Measurements from ENCODE around the gene EXOC6B. TPM values are rescaled to one million over a fixed set of nuclear protein-coding genes. Genes with fewer than 3 reads are reported as not detected.

The EXOC6B gene
- total and polyA plus RNA-seq, 8 donors: 2.4 to 19.2 (median 11.3) TPM

DNA sequence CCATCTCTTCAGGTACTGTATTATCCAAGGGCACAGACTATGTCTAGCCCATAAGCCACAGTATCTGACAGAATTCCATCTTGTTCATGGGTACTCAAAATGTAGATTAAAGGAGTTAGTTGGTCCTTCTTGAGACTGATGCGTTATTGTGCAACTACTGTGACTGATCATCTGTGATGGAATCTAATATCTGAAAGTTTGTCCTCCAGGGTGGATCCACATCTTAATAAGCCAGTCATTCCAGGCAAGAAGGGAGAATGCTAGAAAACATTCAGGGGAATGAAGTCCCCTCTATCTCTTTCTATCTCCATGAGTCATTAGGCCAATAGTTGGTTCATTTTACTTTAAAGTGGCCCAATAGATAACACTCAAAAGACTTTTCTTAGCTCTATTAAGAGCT, 252.6 kb downstream of the EXOC6B start:
- ATAC-seq: no peak
- no peak for FAIRE-seq
- Histone ChIP-seq H3K9me3 (no peaks in the 10 kb centered on the region), H3K27ac (no peak overlapping the region), H3K4me1 (peaks cover 0 to 6% (median 0%) of the 10 kb centered on the region in 3 donors), H3K27me3 (no peaks in the 10 kb centered on the region), H3K4me3 (no peak overlapping the region), H3K36me3 (no peaks in the 10 kb centered on the region)
- DNase-seq: no peak
- TF ChIP-seq, protein P1, sequence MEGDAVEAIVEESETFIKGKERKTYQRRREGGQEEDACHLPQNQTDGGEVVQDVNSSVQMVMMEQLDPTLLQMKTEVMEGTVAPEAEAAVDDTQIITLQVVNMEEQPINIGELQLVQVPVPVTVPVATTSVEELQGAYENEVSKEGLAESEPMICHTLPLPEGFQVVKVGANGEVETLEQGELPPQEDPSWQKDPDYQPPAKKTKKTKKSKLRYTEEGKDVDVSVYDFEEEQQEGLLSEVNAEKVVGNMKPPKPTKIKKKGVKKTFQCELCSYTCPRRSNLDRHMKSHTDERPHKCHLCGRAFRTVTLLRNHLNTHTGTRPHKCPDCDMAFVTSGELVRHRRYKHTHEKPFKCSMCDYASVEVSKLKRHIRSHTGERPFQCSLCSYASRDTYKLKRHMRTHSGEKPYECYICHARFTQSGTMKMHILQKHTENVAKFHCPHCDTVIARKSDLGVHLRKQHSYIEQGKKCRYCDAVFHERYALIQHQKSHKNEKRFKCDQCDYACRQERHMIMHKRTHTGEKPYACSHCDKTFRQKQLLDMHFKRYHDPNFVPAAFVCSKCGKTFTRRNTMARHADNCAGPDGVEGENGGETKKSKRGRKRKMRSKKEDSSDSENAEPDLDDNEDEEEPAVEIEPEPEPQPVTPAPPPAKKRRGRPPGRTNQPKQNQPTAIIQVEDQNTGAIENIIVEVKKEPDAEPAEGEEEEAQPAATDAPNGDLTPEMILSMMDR (IDR thresholded peaks at IDR 0.05): no peak
- WGBS, 2 donors: 96 to 100% methylated on average over 1 of the region's 1 CpG
- intact Hi-C loops (cut with DNase I): loop anchor here in 1 of 3 donors (10.0 kb wide), 1 partner anchor 418 kb away; no protein-coding TSS in a partner anchor

DNA sequence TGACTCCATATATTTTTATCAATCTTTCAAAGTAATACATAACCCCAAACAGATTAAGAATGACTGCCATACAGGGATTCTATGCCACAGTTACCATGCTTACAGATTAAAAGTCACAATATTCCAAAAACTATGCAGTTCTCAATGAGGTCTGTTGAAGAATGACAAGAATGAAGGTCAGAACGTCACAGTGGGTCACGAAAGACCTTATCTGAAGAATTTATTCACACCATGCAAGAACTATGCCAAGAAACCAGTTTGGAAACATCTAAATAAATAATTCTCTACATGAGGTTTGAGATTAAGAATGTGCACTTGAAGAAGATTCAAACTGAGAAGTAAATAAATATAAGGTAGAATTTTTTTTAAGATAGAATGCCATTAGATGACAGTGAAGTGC, 253.3 kb downstream of the EXOC6B start:
- Histone ChIP-seq H3K4me3 (no peak overlapping the region), H3K36me3 (no peaks in the 10 kb centered on the region), H3K4me1 (peaks cover 0 to 6% (median 0%) of the 10 kb centered on the region in 3 donors), H3K27me3 (no peaks in the 10 kb centered on the region), H3K27ac (no peak overlapping the region), H3K9me3 (no peaks in the 10 kb centered on the region)
- FAIRE-seq (no peak), ATAC-seq (no peak), DNase-seq (no peak)
- intact Hi-C loops (cut with DNase I): loop anchor here in 1 of 3 donors (10.0 kb wide), 1 partner anchor 418 kb away; no protein-coding TSS in a partner anchor
- 51 to 58% methylated on average over 2 of the region's 2 CpGs for WGBS, 2 donors
- TF ChIP-seq, protein P1 (IDR thresholded peaks at IDR 0.05): no peak

DNA sequence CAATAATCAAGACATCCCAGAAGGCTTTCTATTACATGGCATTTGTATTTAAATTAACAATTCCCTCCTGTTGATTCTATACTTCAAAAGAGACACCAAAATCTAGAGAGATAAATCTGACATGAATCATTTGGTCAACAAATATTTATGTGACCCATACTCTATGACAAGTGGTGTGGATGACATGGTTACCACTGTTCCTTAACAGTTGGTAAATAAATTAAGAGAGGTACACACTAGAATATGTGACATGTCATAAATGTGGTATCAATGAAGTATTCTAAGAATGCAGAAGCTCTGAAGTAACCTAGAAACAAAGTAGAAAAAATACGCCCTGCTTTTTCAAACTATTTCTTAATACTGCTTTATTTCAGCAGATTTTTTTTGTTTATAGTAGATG, 255.4 kb downstream of the EXOC6B start:
- Histone ChIP-seq H3K27ac (no peak overlapping the region), H3K36me3 (no peaks in the 10 kb centered on the region), H3K4me1 (peaks cover 0 to 6% (median 0%) of the 10 kb centered on the region in 3 donors), H3K9me3 (no peaks in the 10 kb centered on the region), H3K27me3 (no peaks in the 10 kb centered on the region), H3K4me3 (no peak overlapping the region)
- WGBS, 2 donors: 65 to 78% methylated on average over 1 of the region's 1 CpG
- DNase-seq (no peak), ATAC-seq (no peak), FAIRE-seq (no peak)
- intact Hi-C loops (cut with DNase I): loop anchor here in 1 of 3 donors (10.0 kb wide), 1 partner anchor 416 kb away; no protein-coding TSS in a partner anchor
- TF ChIP-seq, protein P1 (IDR thresholded peaks at IDR 0.05): no peak

DNA sequence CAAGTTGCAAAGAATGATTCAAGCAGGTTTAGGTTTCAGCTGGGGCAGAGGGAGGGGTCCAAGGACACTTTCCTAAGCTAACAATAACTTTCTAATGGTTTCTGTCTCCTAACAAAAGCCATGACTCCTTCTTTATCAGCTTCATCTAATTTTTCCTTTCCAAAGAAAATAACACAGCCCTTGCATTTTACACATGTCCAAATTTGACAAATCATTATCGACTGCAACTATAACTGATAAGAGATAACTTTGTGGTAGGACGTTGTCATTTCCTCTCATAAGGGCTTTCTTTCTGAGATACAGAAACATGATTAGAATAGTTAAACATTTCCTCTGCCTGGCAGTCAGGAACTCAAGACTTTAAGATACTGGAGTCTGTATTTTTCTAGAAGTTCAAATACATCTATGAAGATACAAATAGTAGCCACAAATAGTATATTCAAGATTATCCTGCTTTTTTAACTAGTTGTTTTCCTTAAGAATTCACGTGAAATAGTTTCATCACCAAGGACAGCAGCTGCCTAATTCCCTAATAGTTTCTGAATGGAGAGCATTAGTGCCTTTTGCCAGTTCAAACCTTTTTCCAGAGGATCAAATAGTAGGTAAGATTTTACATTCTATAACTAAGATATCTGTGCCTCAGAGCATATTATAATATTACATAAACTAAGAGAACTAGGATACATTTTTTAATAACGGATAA, 263.2 kb downstream of the EXOC6B start:
- TF ChIP-seq, protein P1 (IDR thresholded peaks at IDR 0.05): no peak
- no peak for DNase-seq
- intact Hi-C loops (cut with DNase I): no loop called here
- 30 to 32% methylated on average over 4 of the region's 4 CpGs for whole genome bisulfite sequencing, 2 donors
- no peak for FAIRE-seq
- Histone ChIP-seq H3K9me3 (no peaks in the 10 kb centered on the region), H3K27ac (peak overlapping the region in 1 of 4 donors; percentile 6), H3K36me3 (no peaks in the 10 kb centered on the region), H3K4me1 (peaks cover 0 to 14% (median 10%) of the 10 kb centered on the region in 3 donors), H3K4me3 (no peak overlapping the region), H3K27me3 (no peaks in the 10 kb centered on the region)
- peak in 3 of 4 donors; percentile 32 to 70 (median 66) for ATAC-seq

All from pancreas (tissue), 10 donors.